Liver (tissue), 9 donors: ENCODE measurements around the gene KATNB1. TPM values are rescaled to one million over a fixed set of nuclear protein-coding genes. Genes with fewer than 3 reads are reported as not detected.
A peak's percentile ranks its signal among the peaks of the same experiment; 100 is the strongest.

Experiments
- DNase-seq: peaks from one replicate; pipeline ENCODE4 v3.0.0-alpha.2; 2017; ENCODE audit warnings: low spot score
- H3K27ac ChIP-seq, 2 donors: one replicate each; pipeline ENCODE4 v1.7.0; 2013; ENCODE audit warnings: inconsistent platforms in 2 of 2, low read length in 2 of 2, control low read depth in 1 of 2, low read depth in 1 of 2, mild to moderate bottlenecking in 1 of 2
- H3K27me3 ChIP-seq, 4 donors: one replicate each; pipeline versions ENCODE4 v1.6.1 to v1.7.0; 2013; ENCODE audit warnings: low read length in 3 of 4, inconsistent platforms in 1 of 4, mild to moderate bottlenecking in 1 of 4, moderate library complexity in 1 of 4; ENCODE audit not compliant: control insufficient read depth in 4 of 4, insufficient read depth in 4 of 4
- H3K36me3 ChIP-seq, 4 donors: one replicate each; pipeline versions ENCODE4 v1.6.1 to v1.7.0; 2013; ENCODE audit warnings: low read length in 3 of 4, mild to moderate bottlenecking in 3 of 4, low read depth in 1 of 4, moderate library complexity in 1 of 4; ENCODE audit not compliant: control insufficient read depth in 4 of 4, insufficient read depth in 3 of 4
- H3K4me1 ChIP-seq, 4 donors: one replicate each; pipeline versions ENCODE4 v1.6.1 to v1.7.0; 2013; ENCODE audit warnings: low read length in 3 of 4, mild to moderate bottlenecking in 3 of 4, moderate library complexity in 1 of 4; ENCODE audit not compliant: control insufficient read depth in 4 of 4, insufficient read depth in 4 of 4
- H3K4me3 ChIP-seq, 3 donors: one replicate each; pipeline versions ENCODE4 v1.6.1 to v1.7.0; 2013; ENCODE audit warnings: low read length in 3 of 3, control low read depth in 1 of 3, low read depth in 1 of 3, mild to moderate bottlenecking in 1 of 3
- H3K9ac ChIP-seq, 2 donors: one replicate each; pipeline ENCODE4 v1.7.0; 2013; ENCODE audit warnings: low read length in 2 of 2, mild to moderate bottlenecking in 2 of 2, moderate library complexity in 2 of 2, control low read depth in 1 of 2, low read depth in 1 of 2
- H3K9me3 ChIP-seq, 4 donors: one replicate each; pipeline versions ENCODE4 v1.6.1 to v1.7.0; 2013; ENCODE audit warnings: low read length in 3 of 4; ENCODE audit not compliant: control insufficient read depth in 4 of 4
- EGR1 ChIP-seq, 2 donors: IDR thresholded peaks; 2 replicates each; pipeline ENCODE4 v1.6.1; 2016 to 2018; ENCODE audit warnings: antibody characterized with exemption in 2 of 2, low read depth in 2 of 2
- FOXA1 ChIP-seq: IDR thresholded peaks from 2 replicates; pipeline ENCODE4 v1.6.1; 2016; ENCODE audit warnings: antibody characterized with exemption
- FOXA2 ChIP-seq: IDR thresholded peaks from 2 replicates; pipeline ENCODE4 v1.6.1; 2016; ENCODE audit warnings: antibody characterized with exemption
- GABPA ChIP-seq, 2 donors: IDR thresholded peaks in 1 of 2; conservative IDR thresholded peaks in 1 of 2; 2 replicates each; pipeline ENCODE4 v1.6.1; 2016; ENCODE audit warnings: antibody characterized with exemption in 2 of 2, mild to moderate bottlenecking in 1 of 2, moderate library complexity in 1 of 2
- HNF4A ChIP-seq, 2 donors: conservative IDR thresholded peaks; 2 replicates each; pipeline ENCODE4 v1.6.1; 2016; ENCODE audit warnings: antibody characterized with exemption in 2 of 2, mild to moderate bottlenecking in 2 of 2
- HNF4G ChIP-seq: IDR thresholded peaks from 2 replicates; pipeline ENCODE4 v1.6.1; 2016; ENCODE audit warnings: antibody characterized with exemption
- JUND ChIP-seq, 2 donors: IDR thresholded peaks; 2 replicates each; pipeline ENCODE4 v1.6.1; 2016; ENCODE audit warnings: antibody characterized with exemption in 2 of 2
- NR2F2 ChIP-seq: IDR thresholded peaks from 2 replicates; pipeline ENCODE4 v1.6.1; 2016; ENCODE audit warnings: antibody characterized with exemption
- RAD21 ChIP-seq, 2 donors: IDR thresholded peaks; 2 replicates each; pipeline ENCODE4 v1.6.1; 2016; ENCODE audit warnings: antibody characterized with exemption in 2 of 2, mild to moderate bottlenecking in 2 of 2
- RXRA ChIP-seq, 2 donors: IDR thresholded peaks; 2 replicates each; pipeline ENCODE4 v1.6.1; 2017 to 2018; ENCODE audit warnings: antibody characterized with exemption in 2 of 2, mild to moderate bottlenecking in 1 of 2
- SP1 ChIP-seq: IDR thresholded peaks from 2 replicates; pipeline ENCODE4 v1.6.1; 2018; ENCODE audit warnings: antibody characterized with exemption, mild to moderate bottlenecking
- TAF1 ChIP-seq: conservative IDR thresholded peaks from 2 replicates; pipeline ENCODE4 v1.6.1; 2016; ENCODE audit warnings: antibody characterized with exemption, mild to moderate bottlenecking
- YY1 ChIP-seq: IDR thresholded peaks from 2 replicates; pipeline ENCODE4 v1.6.1; 2016; ENCODE audit warnings: antibody characterized with exemption, mild to moderate bottlenecking
- WGBS: extraction: QIAGEN DNeasy Blood & Tissue Kit; methylation state at CpG from one replicate; pipeline ENCODE4 v1.1.7; 2013; 5-methylcytosine and 5-hydroxymethylcytosine counted together
- polyA plus RNA-seq, 2 donors: library from polyadenylated mRNA; stranded (reverse) in 1 of 2; unstranded in 1 of 2; fragments of 200-250 nt in 1 of 2; fragments of >200 nt in 1 of 2; fragmentation: Nextera tagmentation in 1 of 2; extraction: Ambion mirVana in 1 of 2; gene quantifications; one replicate each; pipeline versions ENCODE4 v1.2.1 to v1.2.3, GENCODE V29; 2013 to 2015
- total RNA-seq, 2 donors: library from RNA; depleted of rRNA; stranded (reverse); fragments of >200 nt; gene quantifications; one replicate each; pipeline ENCODE4 v1.2.3, GENCODE V29; 2014
- TF ChIP-seq, protein P1 (sequence below): IDR thresholded peaks from 2 replicates; pipeline ENCODE4 v1.6.1; 2016; ENCODE audit warnings: antibody characterized with exemption
- TF ChIP-seq, protein P2 (sequence below): IDR thresholded peaks from 2 replicates; pipeline ENCODE4 v1.6.1; 2016; ENCODE audit warnings: antibody characterized with exemption
- TF ChIP-seq, protein P3 (sequence below): IDR thresholded peaks from 2 replicates; pipeline ENCODE4 v1.6.1; 2016; ENCODE audit warnings: antibody characterized with exemption
- TF ChIP-seq, protein P4 (sequence below): fragments of 150-350 bp; IDR thresholded peaks from 2 replicates; pipeline ENCODE4 v1.5.1; 2017; ENCODE audit warnings: improper control_type of control experiment, low read depth, low read length; ENCODE audit not compliant: missing input control
- TF ChIP-seq, protein P5 (sequence below): IDR thresholded peaks from 2 replicates; pipeline ENCODE4 v1.6.1; 2016; ENCODE audit warnings: antibody characterized with exemption, mild to moderate bottlenecking
- donor health status: healthy.
- donor health status: healthy.
- donor health status: healthy.
- donor health status: healthy.
- donor health status: healthy.

KATNB1 gene
- total and polyA plus RNA-seq, 4 donors, result 4.5 to 16.4 (median 7.5) TPM

DNA sequence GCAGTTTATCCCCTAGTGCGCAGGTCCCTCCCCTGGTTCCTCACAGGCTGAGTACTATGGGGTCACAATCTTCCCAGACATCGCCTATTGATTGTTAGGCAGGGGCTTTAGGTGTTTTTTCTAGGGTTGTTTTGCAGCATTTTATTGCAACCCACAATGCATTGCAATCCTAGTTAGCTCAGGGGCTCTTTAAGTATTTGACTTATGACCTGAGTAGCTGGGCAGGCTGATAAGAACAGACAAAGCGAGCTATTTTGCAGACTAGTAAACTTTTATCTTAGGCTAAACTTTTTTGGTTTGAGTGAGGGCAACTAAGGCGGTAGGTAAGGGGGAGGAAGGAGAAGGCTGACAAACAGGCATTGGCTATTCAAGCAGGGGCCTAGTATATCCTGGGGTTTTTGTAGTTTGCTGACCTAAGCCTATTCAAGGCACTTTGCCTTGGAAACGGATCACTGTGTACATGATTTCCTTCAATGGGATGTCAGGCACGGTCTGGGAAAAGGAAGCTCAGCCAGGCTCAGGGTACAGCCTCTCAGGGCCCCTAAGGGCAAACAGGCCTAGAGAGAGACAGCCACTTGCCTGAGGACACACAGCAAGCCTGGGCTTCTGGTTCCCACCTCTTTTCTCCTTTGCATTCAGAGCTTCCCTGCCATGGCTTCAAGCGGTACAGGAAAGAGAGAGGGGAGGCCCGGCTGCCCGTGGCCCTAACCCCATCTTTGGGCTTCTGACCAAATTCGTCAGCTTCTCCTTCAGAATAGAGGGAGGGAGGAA is 34.6 kb upstream of the KATNB1 start:
- no peak overlapping the region for H3K4me3 ChIP-seq
- WGBS, result 60% methylated on average over 10 of the region's 10 CpGs
- no peaks in the 10 kb centered on the region for H3K9me3 ChIP-seq
- no peak for DNase-seq
- H3K36me3 ChIP-seq, result no peaks in the 10 kb centered on the region
- H3K27me3 ChIP-seq, result no peaks in the 10 kb centered on the region
- H3K27ac ChIP-seq, result no peak overlapping the region
- no peak overlapping the region for H3K9ac ChIP-seq
- peaks cover 6 to 26% (median 23%) of the 10 kb centered on the region in 4 donors for H3K4me1 ChIP-seq
- TF ChIP-seq, protein P1, sequence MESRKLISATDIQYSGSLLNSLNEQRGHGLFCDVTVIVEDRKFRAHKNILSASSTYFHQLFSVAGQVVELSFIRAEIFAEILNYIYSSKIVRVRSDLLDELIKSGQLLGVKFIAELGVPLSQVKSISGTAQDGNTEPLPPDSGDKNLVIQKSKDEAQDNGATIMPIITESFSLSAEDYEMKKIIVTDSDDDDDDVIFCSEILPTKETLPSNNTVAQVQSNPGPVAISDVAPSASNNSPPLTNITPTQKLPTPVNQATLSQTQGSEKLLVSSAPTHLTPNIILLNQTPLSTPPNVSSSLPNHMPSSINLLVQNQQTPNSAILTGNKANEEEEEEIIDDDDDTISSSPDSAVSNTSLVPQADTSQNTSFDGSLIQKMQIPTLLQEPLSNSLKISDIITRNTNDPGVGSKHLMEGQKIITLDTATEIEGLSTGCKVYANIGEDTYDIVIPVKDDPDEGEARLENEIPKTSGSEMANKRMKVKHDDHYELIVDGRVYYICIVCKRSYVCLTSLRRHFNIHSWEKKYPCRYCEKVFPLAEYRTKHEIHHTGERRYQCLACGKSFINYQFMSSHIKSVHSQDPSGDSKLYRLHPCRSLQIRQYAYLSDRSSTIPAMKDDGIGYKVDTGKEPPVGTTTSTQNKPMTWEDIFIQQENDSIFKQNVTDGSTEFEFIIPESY, result no peak
- peak; percentile 24 for TF ChIP-seq NR2F2
- peak in 1 of 2 donors; percentile 4 for TF ChIP-seq RXRA (IDR thresholded peaks at IDR 0.05)
- TF ChIP-seq SP1, result peak; percentile 9

DNA sequence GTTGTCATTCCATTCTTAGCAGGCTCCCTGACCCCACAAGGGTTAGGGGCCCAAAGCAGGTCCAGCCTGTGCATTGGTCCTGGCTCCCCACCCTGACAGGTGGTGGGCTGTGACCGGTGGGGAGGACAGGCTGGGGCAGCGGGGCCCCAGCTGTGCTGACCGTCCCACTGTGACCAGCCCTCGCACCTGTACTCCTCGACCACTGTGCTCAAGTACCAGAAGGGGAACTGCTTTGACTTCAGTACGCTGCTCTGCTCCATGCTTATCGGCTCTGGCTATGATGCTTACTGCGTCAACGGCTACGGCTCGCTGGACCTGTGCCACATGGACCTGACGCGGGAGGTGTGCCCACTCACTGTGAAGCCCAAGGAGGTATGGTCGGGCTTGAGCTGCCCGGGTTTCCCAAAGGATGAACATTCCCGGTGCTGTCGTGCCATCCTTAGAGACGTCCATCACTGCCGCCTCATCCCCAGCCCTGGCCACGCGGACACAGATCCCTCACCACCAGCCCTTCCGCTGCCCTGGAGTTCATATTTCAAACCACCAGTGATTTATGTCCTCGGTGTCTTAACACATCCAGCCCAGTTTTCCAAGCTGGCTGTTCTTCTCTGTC is 33.7 kb upstream of the KATNB1 start:
- WGBS, result 93% methylated on average over 23 of the region's 23 CpGs
- no peak for TF ChIP-seq RAD21 (IDR thresholded peaks at IDR 0.05)
- TF ChIP-seq JUND (IDR thresholded peaks at IDR 0.05), result no peak
- no peak for TF ChIP-seq HNF4G
- TF ChIP-seq, protein P2, sequence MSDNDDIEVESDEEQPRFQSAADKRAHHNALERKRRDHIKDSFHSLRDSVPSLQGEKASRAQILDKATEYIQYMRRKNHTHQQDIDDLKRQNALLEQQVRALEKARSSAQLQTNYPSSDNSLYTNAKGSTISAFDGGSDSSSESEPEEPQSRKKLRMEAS, result no peak
- TF ChIP-seq, protein P1, result no peak
- TF ChIP-seq, protein P3, sequence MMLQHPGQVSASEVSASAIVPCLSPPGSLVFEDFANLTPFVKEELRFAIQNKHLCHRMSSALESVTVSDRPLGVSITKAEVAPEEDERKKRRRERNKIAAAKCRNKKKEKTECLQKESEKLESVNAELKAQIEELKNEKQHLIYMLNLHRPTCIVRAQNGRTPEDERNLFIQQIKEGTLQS, result no peak
- TF ChIP-seq, protein P4, sequence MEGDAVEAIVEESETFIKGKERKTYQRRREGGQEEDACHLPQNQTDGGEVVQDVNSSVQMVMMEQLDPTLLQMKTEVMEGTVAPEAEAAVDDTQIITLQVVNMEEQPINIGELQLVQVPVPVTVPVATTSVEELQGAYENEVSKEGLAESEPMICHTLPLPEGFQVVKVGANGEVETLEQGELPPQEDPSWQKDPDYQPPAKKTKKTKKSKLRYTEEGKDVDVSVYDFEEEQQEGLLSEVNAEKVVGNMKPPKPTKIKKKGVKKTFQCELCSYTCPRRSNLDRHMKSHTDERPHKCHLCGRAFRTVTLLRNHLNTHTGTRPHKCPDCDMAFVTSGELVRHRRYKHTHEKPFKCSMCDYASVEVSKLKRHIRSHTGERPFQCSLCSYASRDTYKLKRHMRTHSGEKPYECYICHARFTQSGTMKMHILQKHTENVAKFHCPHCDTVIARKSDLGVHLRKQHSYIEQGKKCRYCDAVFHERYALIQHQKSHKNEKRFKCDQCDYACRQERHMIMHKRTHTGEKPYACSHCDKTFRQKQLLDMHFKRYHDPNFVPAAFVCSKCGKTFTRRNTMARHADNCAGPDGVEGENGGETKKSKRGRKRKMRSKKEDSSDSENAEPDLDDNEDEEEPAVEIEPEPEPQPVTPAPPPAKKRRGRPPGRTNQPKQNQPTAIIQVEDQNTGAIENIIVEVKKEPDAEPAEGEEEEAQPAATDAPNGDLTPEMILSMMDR, result no peak
- TF ChIP-seq, protein P5, sequence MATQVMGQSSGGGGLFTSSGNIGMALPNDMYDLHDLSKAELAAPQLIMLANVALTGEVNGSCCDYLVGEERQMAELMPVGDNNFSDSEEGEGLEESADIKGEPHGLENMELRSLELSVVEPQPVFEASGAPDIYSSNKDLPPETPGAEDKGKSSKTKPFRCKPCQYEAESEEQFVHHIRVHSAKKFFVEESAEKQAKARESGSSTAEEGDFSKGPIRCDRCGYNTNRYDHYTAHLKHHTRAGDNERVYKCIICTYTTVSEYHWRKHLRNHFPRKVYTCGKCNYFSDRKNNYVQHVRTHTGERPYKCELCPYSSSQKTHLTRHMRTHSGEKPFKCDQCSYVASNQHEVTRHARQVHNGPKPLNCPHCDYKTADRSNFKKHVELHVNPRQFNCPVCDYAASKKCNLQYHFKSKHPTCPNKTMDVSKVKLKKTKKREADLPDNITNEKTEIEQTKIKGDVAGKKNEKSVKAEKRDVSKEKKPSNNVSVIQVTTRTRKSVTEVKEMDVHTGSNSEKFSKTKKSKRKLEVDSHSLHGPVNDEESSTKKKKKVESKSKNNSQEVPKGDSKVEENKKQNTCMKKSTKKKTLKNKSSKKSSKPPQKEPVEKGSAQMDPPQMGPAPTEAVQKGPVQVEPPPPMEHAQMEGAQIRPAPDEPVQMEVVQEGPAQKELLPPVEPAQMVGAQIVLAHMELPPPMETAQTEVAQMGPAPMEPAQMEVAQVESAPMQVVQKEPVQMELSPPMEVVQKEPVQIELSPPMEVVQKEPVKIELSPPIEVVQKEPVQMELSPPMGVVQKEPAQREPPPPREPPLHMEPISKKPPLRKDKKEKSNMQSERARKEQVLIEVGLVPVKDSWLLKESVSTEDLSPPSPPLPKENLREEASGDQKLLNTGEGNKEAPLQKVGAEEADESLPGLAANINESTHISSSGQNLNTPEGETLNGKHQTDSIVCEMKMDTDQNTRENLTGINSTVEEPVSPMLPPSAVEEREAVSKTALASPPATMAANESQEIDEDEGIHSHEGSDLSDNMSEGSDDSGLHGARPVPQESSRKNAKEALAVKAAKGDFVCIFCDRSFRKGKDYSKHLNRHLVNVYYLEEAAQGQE, result no peak
- no peak for TF ChIP-seq HNF4A (conservative IDR thresholded peaks at IDR 0.05)
- TF ChIP-seq GABPA (IDR thresholded peaks at IDR 0.05 in 1 of 2, conservative IDR thresholded peaks at IDR 0.05 in 1 of 2), result no peak
- TF ChIP-seq FOXA2, result no peak
- TF ChIP-seq SP1, result no peak
- TF ChIP-seq EGR1 (IDR thresholded peaks at IDR 0.05; ENCODE audit: low read depth in 2 of 2), result no peak
- no peak for TF ChIP-seq TAF1
- no peak for TF ChIP-seq RXRA (IDR thresholded peaks at IDR 0.05)
- TF ChIP-seq YY1, result no peak
- TF ChIP-seq NR2F2, result no peak
- no peak for TF ChIP-seq FOXA1
- H3K9me3 ChIP-seq, result no peaks in the 10 kb centered on the region
- no peak overlapping the region for H3K27ac ChIP-seq
- H3K27me3 ChIP-seq, result no peaks in the 10 kb centered on the region
- peaks cover 6 to 26% (median 23%) of the 10 kb centered on the region in 4 donors for H3K4me1 ChIP-seq
- H3K9ac ChIP-seq, result no peak overlapping the region
- H3K36me3 ChIP-seq, result no peaks in the 10 kb centered on the region
- no peak for DNase-seq
- H3K4me3 ChIP-seq, result no peak overlapping the region
